IMR-90 (cell line): ENCODE data around the gene PLVAP. TPM values are rescaled to one million over a fixed set of nuclear protein-coding genes. Genes with fewer than 3 reads are reported as not detected.

Experiments
- ATAC-seq: fragments of 200-7000 bp; cut with Tn5 transposase; 2 replicates; pipeline ENCODE4 v1.9.1; 2020; ENCODE audit warnings: low read depth, mild to moderate bottlenecking, moderate library complexity
- BruUV-seq: library from RNA; stranded (reverse); fragments of 400-500 nt; replicated peaks from 2 replicates; lab custom pipeline; 2021; lab: Mats Ljungman, UMichigan
- CTCF ChIA-PET: fragments of 300-600 bp; formaldehyde crosslinking; extraction: SDS; loops from one replicate; lab custom pipeline; 2021; ENCODE audit warnings: antibody characterized with exemption; lab: Yijun Ruan, JAX
- POLR2A ChIA-PET: fragments of 300-600 bp; sonication (Branson Sonifier 250); formaldehyde crosslinking; loops from one replicate; lab custom pipeline; 2022; ENCODE audit warnings: antibody characterized with exemption; ENCODE audit not compliant: unreplicated experiment; lab: Charles Lee
- DNase-seq: peaks from one replicate; pipeline ENCODE4 v3.0.0; 2013
- H2AFZ ChIP-seq: replicated peaks from 2 replicates; pipeline ENCODE3; 2013; ENCODE audit warnings: low read length, mild to moderate bottlenecking; ENCODE audit not compliant: poor library complexity
- H2AK5ac ChIP-seq: 2 replicates; pipeline ENCODE4 v1.6.1; 2013; ENCODE audit warnings: low read depth, low read length, inconsistent platforms
- H2AK9ac ChIP-seq: replicated peaks from 2 replicates; pipeline ENCODE3; 2013; ENCODE audit warnings: mild to moderate bottlenecking, low read depth, low read length, moderate library complexity; ENCODE audit not compliant: poor library complexity
- H2BK120ac ChIP-seq: 2 replicates; pipeline ENCODE4 v1.6.1; 2013; ENCODE audit warnings: low read depth, low read length, inconsistent platforms
- H2BK15ac ChIP-seq: 3 replicates; pipeline ENCODE4 v1.6.1; 2013; ENCODE audit warnings: low read depth, low read length, inconsistent platforms
- H2BK20ac ChIP-seq: 2 replicates; pipeline ENCODE4 v1.6.1; 2013; ENCODE audit warnings: low read depth, mild to moderate bottlenecking, inconsistent platforms, low read length, moderate library complexity
- H2BK5ac ChIP-seq: 2 replicates; pipeline ENCODE4 v1.6.1; 2013; ENCODE audit warnings: mild to moderate bottlenecking, low read depth, low read length, inconsistent platforms; ENCODE audit not compliant: poor library complexity, severe bottlenecking
- H3K14ac ChIP-seq: replicated peaks from 2 replicates; pipeline ENCODE4 v1.6.1; 2013; ENCODE audit warnings: low read depth, low read length, inconsistent platforms
- H3K18ac ChIP-seq: 2 replicates; pipeline ENCODE4 v1.6.1; 2013; ENCODE audit warnings: low read depth, low read length, control low read depth
- H3K23ac ChIP-seq: 2 replicates; pipeline ENCODE4 v1.6.1; 2013; ENCODE audit warnings: low read depth, low read length, inconsistent platforms
- H3K27ac ChIP-seq: 2 replicates; pipeline ENCODE4 v1.5.1; 2013; ENCODE audit warnings: mild to moderate bottlenecking, control low read depth, low read length; ENCODE audit not compliant: insufficient read depth
- H3K27me3 ChIP-seq: 2 replicates; pipeline ENCODE4 v1.6.1; 2013; ENCODE audit warnings: low read length; ENCODE audit not compliant: control insufficient read depth, insufficient read depth
- H3K36me3 ChIP-seq: 2 replicates; pipeline ENCODE4 v1.6.1; 2013; ENCODE audit warnings: low read length, mixed read lengths; ENCODE audit not compliant: control insufficient read depth, insufficient read depth
- H3K4ac ChIP-seq: 2 replicates; pipeline ENCODE4 v1.6.1; 2013; ENCODE audit warnings: low read depth, low read length, inconsistent platforms
- H3K4me1 ChIP-seq: 2 replicates; pipeline ENCODE4 v1.6.1; 2013; ENCODE audit warnings: low read length, mixed read lengths; ENCODE audit not compliant: control insufficient read depth, insufficient read depth
- H3K4me2 ChIP-seq: 2 replicates; pipeline ENCODE4 v1.6.1; 2013; ENCODE audit warnings: low read depth, mild to moderate bottlenecking, control low read depth, low read length, moderate library complexity
- H3K4me3 ChIP-seq: 2 replicates; pipeline ENCODE4 v1.5.1; 2013; ENCODE audit warnings: low read depth, mild to moderate bottlenecking, control low read depth, low read length, moderate library complexity; ENCODE audit not compliant: insufficient read depth
- H3K56ac ChIP-seq: 2 replicates; pipeline ENCODE4 v1.6.1; 2013; ENCODE audit warnings: low read length, inconsistent platforms; ENCODE audit not compliant: insufficient read depth; ENCODE audit errors: extremely low read depth
- H3K79me1 ChIP-seq, 2 experiments: 2 replicates each; pipeline ENCODE4 v1.6.1; 2013; ENCODE audit warnings: low read length in 2 of 2, inconsistent platforms in 1 of 2, low read depth in 1 of 2
- H3K9ac ChIP-seq: 2 replicates; pipeline ENCODE4 v1.6.1; 2013; ENCODE audit warnings: low read depth, low read length, control low read depth
- H3K9me1 ChIP-seq: 2 replicates; pipeline ENCODE4 v1.6.1; 2013; ENCODE audit warnings: low read length, inconsistent platforms; ENCODE audit not compliant: insufficient read depth
- H3K9me3 ChIP-seq: 2 replicates; pipeline ENCODE4 v1.6.1; 2013; ENCODE audit warnings: low read length; ENCODE audit not compliant: control insufficient read depth, insufficient read depth
- H4K20me1 ChIP-seq: 2 replicates; pipeline ENCODE4 v1.6.1; 2013; ENCODE audit warnings: low read length, inconsistent platforms; ENCODE audit not compliant: insufficient read depth
- H4K5ac ChIP-seq: 2 replicates; pipeline ENCODE4 v1.6.1; 2013; ENCODE audit warnings: mild to moderate bottlenecking, low read depth, low read length, control low read depth
- H4K8ac ChIP-seq, 2 experiments: 2 replicates each; pipeline ENCODE4 v1.6.1; 2013; ENCODE audit warnings: low read depth in 2 of 2, low read length in 2 of 2, control low read depth in 1 of 2, inconsistent platforms in 1 of 2
- H4K91ac ChIP-seq: 2 replicates; pipeline ENCODE4 v1.6.1; 2013; ENCODE audit warnings: low read depth, low read length, inconsistent platforms; ENCODE audit not compliant: insufficient read depth
- CTCF ChIP-seq: conservative IDR thresholded peaks from 2 replicates; pipeline ENCODE4 v1.5.1; 2012; ENCODE audit warnings: mild to moderate bottlenecking, low read depth, low read length, improper control_type of control experiment
- RAD21 ChIP-seq: IDR thresholded peaks from 2 replicates; pipeline ENCODE4 v1.6.1; 2012; ENCODE audit warnings: low read length, improper control_type of control experiment
- SMC3 ChIP-seq: fragments of 150-350 bp; IDR thresholded peaks from 2 replicates; pipeline ENCODE4 v1.6.1; 2016; ENCODE audit warnings: low read depth, mild to moderate bottlenecking, antibody characterized with exemption, low read length, moderate library complexity
- USF2 ChIP-seq: fragments of 150-350 bp; IDR thresholded peaks from 2 replicates; pipeline ENCODE4 v1.6.1; 2017; ENCODE audit warnings: mild to moderate bottlenecking, antibody characterized with exemption, low read length, low read depth
- WGBS, 2 experiments: methylation state at CpG; one replicate each; pipeline versions ENCODE4 v1.1.5 to v1.1.7; 2013; ENCODE audit warnings: missing lambda C conversion rate in 2 of 2; ENCODE audit not compliant: insufficient read length in 1 of 2; ENCODE audit errors: extremely low coverage in 2 of 2; 5-methylcytosine and 5-hydroxymethylcytosine counted together
- dilution Hi-C: fragments of 300-500 bp; cut with HindIII; formaldehyde crosslinking; loops from one replicate; pipeline ENCODE4 v1.14.3; 2018; ENCODE audit warnings: low sequenced_read_pairs; ENCODE audit not compliant: unreplicated experiment
- in situ Hi-C: fragments of 300-500 bp; cut with MboI; formaldehyde crosslinking; loops from 3 replicates; pipeline ENCODE4 v1.14.3; 2019; ENCODE audit warnings: low sequenced_read_pairs, inconsistent platforms, mixed read lengths
- intact Hi-C: fragments of 100-400 bp; cut with micrococcal nuclease; formaldehyde crosslinking; loops from 2 replicates; pipeline ENCODE4 v1.10.0; 2022
- polyA plus RNA-seq, 3 experiments: library from polyadenylated mRNA; depleted of rRNA; stranded (reverse); fragments of >200 nt; gene quantifications; 2 replicates each; pipeline ENCODE4 v1.2.3, GENCODE V29; 2012; ENCODE audit warnings: low replicate concordance in 1 of 3
- total RNA-seq: library from RNA; depleted of rRNA; stranded (reverse); fragments of >200 nt; gene quantifications from 2 replicates; pipeline ENCODE4 v1.2.3, GENCODE V29; 2012

Gene PLVAP
- total and polyA plus RNA-seq, 2 of the 4 experiments (the other 2 are of a cell fraction), result not detected

- ChIA-PET POLR2A (no interaction called here), CTCF (no interaction called here)
- H4K5ac ChIP-seq, result no peak overlapping the region
- BruUV-seq, result no TSS peak
- no peak overlapping the region for H3K56ac ChIP-seq
- no peaks in the 10 kb centered on the region for H4K20me1 ChIP-seq
- dilution Hi-C loops (no loop called here), in situ Hi-C loops (no loop called here), intact Hi-C loops (no loop called here)
- H3K23ac ChIP-seq, result no peak overlapping the region
- ATAC-seq (no peak), DNase-seq (no peak)
- H3K4ac ChIP-seq, result no peak overlapping the region
- H3K9me1 ChIP-seq, result peaks cover 2% of the 10 kb centered on the region; the same call in 1 of the 2 replicates
- no peak overlapping the region for H2AK5ac ChIP-seq
- H2AK9ac ChIP-seq, result no peak overlapping the region
- H2BK5ac ChIP-seq, result no peak overlapping the region
- no peak for TF ChIP-seq USF2
- no peak for TF ChIP-seq SMC3
- no peak for TF ChIP-seq CTCF
- no peak for TF ChIP-seq RAD21
- no peak overlapping the region for H3K9ac ChIP-seq
- H2BK20ac ChIP-seq, result no peak overlapping the region
- H3K18ac ChIP-seq, result no peak overlapping the region
- H2BK15ac ChIP-seq, result no peak overlapping the region
- no peaks in the 10 kb centered on the region for H3K4me1 ChIP-seq
- no peaks in the 10 kb centered on the region for H3K36me3 ChIP-seq
- no peak overlapping the region for H3K4me2 ChIP-seq
- 87% methylated on average over 3 of the region's 6 CpGs; no CpG with 5 or more reads in 1 of the 2 experiments for WGBS, 2 experiments
- H2BK120ac ChIP-seq, result no peak overlapping the region
- no peaks in the 10 kb centered on the region for H3K9me3 ChIP-seq
- no peak overlapping the region for H3K14ac ChIP-seq
- H3K27ac ChIP-seq, result no peak overlapping the region
- no peak overlapping the region for H4K8ac ChIP-seq
- H3K79me1 ChIP-seq, result no peaks in the 10 kb centered on the region
- H3K27me3 ChIP-seq, result no peaks in the 10 kb centered on the region
- H2AFZ ChIP-seq, result no peak overlapping the region
- no peak overlapping the region for H4K91ac ChIP-seq
- H3K4me3 ChIP-seq, result no peak overlapping the region
These were observed 24.5 kb upstream of the PLVAP start for GRCh38 chr19:17401628-17402027.
